Astrocyte of the spinal cord (primary cell): ENCODE data around the gene CDK15.
A peak's percentile ranks its signal among the peaks of the same experiment; 100 is the strongest.

Experiments used
- DNase-seq: peaks from one replicate; pipeline ENCODE4 v3.0.0; 2011; ENCODE audit warnings: low read depth, low spot score
- H3K4me3 ChIP-seq: 2 replicates; pipeline ENCODE4 v1.5.1; 2011; ENCODE audit warnings: low read depth, mild to moderate bottlenecking, low read length, moderate library complexity
- CTCF ChIP-seq: IDR thresholded peaks from 2 replicates; pipeline ENCODE4 v1.5.1; 2012; ENCODE audit warnings: low read depth, mild to moderate bottlenecking, low read length, inconsistent platforms
- in situ Hi-C: cut with HindIII; loops from 2 replicates; pipeline ENCODE4 v1.10.0; 2017; ENCODE audit warnings: low sequenced_read_pairs

The CDK15 gene

GRCh38 chr2:201847481-201847880, 41.1 kb downstream of the CDK15 start:
- DNase-seq = no peak
- H3K4me3 ChIP-seq = no peak overlapping the region
- in situ Hi-C loops = no loop called here
- no peak for TF ChIP-seq CTCF

- in situ Hi-C loops = no loop called here
- peak; percentile 36 for DNase-seq
- H3K4me3 ChIP-seq = no peak overlapping the region
- TF ChIP-seq CTCF = no peak
These were observed 46.1 kb downstream of the CDK15 start for GRCh38 chr2:201852462-201852861.

GRCh38 chr2:201852878-201853415, 46.6 kb downstream of the CDK15 start:
- DNase-seq = no peak
- in situ Hi-C loops = no loop called here
- TF ChIP-seq CTCF = no peak
- H3K4me3 ChIP-seq = no peak overlapping the region

GRCh38 chr2:201854221-201854801, 48.0 kb downstream of the CDK15 start:
- peak; percentile 98 for DNase-seq
- no peak for TF ChIP-seq CTCF
- in situ Hi-C loops = no loop called here
- peak overlapping the region; percentile 15 for H3K4me3 ChIP-seq

GRCh38 chr2:201854841-201855240, 48.5 kb downstream of the CDK15 start:
- DNase-seq = no peak
- in situ Hi-C loops = no loop called here
- TF ChIP-seq CTCF = no peak
- peak overlapping the region; percentile 15 for H3K4me3 ChIP-seq

- no peak for TF ChIP-seq CTCF
- H3K4me3 ChIP-seq = no peak overlapping the region
- in situ Hi-C loops = no loop called here
These were observed 49.0 kb downstream of the CDK15 start for GRCh38 chr2:201855356-201855755.

GRCh38 chr2:201857326-201857725, 51.0 kb downstream of the CDK15 start:
- no peak overlapping the region for H3K4me3 ChIP-seq
- no peak for DNase-seq
- no peak for TF ChIP-seq CTCF
- in situ Hi-C loops = no loop called here

More at GRCh38 chr2:201855356-201855755, 49.0 kb downstream of the CDK15 start:
- DNase-seq = no peak
